HG03159 (cell line): ENCODE results near the gene ANKRD18A.
"Not testable (repeated sequence)": the region's sequence is repeated elsewhere in the genome, so short reads cannot be mapped to it uniquely, and the experiment has no call there.

Experiments
- ATAC-seq: cut with Tn5 transposase; IDR thresholded peaks from one replicate; pipeline ENCODE4 v1.9.1; 2021; ENCODE audit warnings: mild to moderate bottlenecking, moderate library complexity; ENCODE audit not compliant: unreplicated experiment

The ANKRD18A gene

DNA sequence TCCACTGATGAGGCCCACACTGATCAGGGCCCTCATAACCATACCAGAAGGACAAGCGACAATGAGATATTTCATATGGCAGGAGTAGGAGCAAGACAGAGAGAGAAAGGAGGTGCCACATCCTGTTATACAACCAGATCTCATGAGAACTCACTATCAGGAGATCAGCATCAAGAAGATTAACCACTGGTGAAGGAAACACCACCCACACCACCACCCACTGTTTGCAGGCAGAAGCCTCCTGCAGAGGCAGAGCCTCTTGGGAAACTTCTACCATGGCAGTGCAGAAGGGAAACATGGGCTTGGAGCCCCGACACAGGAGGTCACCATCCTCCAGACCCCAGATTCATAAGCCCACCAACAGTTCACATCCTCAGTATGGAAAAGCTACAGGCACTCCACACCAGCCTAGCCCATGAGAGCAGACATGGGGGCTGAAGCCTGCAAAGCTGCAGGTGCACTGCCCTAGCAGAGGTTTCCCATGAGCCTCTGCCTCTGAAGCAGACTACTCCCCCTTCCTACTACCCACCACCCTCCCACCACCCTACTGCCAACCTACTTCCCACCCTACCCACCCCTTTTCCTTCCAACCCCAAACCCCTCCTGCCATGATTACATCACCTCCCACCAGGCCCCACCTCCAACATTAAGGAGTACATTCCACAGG lies 73.8 kb downstream of the ANKRD18A start:
- not testable (repeated sequence) for ATAC-seq

DNA sequence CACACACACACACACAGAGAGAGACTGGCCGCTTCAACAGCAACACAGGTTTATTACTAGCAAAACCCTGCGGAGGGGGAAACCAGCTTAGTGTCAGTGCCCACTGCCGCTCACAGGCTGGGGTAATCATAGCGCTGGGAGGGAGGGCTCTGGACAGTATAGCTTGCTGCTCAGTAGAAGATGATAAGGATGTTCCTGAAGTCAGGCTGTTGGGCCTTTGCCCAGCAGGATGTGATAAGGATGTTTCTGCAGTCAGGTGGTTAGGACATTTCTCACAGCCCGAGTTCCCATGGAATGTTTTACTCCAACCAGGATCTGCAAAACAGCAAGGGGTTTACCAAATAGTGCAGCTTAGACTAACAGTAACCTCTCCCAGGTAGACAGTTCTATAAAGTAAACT lies 79.9 kb downstream of the ANKRD18A start:
- not testable (repeated sequence) for ATAC-seq

DNA sequence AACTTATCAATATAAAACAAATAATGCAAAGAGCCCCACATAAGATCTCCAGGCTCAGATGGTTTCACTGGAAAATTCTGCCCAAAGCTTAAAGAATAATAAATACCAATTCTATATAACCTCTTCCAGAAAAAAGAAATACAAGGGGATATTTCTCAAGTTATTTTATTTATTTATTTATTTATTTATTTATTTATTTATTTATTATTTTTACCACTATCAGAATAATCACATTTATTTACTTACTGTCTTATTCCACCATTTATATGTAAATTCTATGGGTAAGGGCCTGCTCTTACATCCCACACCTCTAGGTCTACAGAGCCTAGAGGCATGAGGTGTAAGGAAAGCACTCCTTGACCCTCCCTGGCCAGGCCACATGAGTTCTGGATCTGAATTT lies 91.1 kb downstream of the ANKRD18A start:
- ATAC-seq = no peak

DNA sequence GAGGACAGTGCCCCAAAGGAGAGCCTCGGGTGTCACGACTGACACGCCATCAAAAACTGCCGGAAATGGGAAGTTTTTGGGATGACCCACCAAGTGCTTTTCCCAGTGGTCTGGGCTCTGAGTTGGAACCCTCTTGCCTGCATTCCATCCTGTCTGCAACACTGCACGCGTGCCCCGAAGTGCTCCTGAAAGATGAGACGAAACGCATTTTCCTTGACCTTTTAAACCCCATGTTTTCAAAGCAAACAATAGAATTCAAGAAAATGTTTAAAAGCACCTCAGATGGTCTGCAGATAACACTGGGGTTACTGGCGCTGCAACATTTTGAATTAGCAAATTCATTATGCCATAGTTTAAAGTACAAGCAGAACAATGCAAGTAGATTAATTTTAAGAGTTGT lies 92.9 kb downstream of the ANKRD18A start:
- ATAC-seq = no peak

DNA sequence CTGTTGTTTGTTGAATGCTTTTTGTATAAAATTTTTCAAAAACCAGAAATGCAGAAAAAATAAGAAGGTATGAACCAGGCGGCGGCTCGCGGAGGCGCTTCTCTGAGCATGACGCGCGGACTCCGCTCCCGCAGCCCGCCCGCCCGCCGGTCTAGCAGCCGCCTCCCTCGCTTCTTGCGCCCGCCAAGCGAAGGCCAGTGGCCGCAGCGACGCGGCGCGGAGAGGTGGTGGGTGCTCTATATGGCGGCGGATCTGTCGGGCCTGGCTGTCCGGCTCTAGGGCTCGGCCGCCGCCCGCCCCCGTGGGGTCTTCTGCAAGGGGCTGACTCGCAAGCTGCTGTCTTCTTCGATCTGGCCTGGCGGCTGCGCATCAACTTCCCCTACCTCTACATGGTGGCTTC lies 93.8 kb downstream of the ANKRD18A start:
- ATAC-seq = no peak

DNA sequence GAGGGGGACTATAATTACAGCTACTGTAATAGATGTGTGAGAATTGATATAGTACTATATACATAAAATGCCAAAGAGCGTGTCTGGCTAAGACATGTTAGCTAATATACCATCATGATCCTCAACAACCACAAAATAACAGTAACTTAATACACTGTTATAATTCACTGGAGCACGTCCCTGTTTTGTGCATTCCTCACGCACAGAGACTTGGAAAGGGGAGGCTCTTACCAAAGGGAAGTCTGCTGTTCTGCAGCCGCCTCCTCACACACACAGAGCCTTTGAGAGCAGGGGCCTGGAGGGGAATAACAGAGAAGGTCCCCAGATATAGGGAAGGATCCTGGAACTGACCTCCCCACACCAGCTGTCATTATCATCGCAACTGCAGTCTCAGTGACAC lies 97.3 kb downstream of the ANKRD18A start:
- ATAC-seq = no peak

DNA sequence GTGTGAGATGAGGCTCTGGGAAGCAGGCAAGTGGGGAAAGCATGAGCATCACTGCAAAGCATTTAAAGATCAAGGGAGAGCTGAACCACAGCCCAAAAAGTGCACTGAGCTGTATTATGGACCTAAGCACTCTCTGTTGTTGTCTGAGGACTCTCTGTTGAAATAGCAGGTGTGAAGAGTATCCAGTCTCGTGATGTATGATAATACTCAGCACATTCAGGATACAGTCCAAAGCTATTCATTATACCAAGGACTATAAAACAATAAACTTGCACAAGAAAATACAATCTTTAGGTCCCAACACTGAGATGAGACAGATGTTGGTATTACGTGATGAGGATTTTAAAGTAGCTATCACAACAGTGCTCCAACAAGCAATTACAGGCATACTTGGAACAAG lies 98.6 kb downstream of the ANKRD18A start:
- ATAC-seq = no peak
